GM23248 (cell line): ENCODE results near the gene NHSL2.

Experiments used
- EZH2 ChIP-seq: fragments of 200-600 bp; sonication (generic); IDR thresholded peaks from 2 replicates; pipeline ENCODE4 v1.6.1; 2018; ENCODE audit warnings: antibody characterized with exemption, mild to moderate bottlenecking; ENCODE audit not compliant: insufficient read depth, poor library complexity, severe bottlenecking
- EZH2phosphoT487 ChIP-seq: fragments of 200-600 bp; sonication (generic); IDR thresholded peaks from 2 replicates; pipeline ENCODE4 v1.6.1; 2018; ENCODE audit warnings: antibody characterized with exemption, moderate library complexity, mild to moderate bottlenecking, low read depth; ENCODE audit not compliant: insufficient read depth

GRCh38 chrX:72201836-72202536, 291.3 kb downstream of the NHSL2 start:
- TF ChIP-seq EZH2 (no peak), EZH2phosphoT487 (no peak)
